ENCODE measurements around the gene PLA2G2D. TPM values are rescaled to one million over a fixed set of nuclear protein-coding genes. Genes with fewer than 3 reads are reported as not detected.

The PLA2G2D gene
- total and polyA plus RNA-seq, 4 donors, result 0.06 to 0.14 (median 0.08) TPM; not detected in 1

- Histone ChIP-seq H3K36me3 (ENCODE audit: control insufficient read depth in 4 of 4, insufficient read depth in 3 of 4, low read depth in 1 of 4, low read length in 3 of 4) (no peaks in the 10 kb centered on the region), H3K27me3 (ENCODE audit: control insufficient read depth in 4 of 4, insufficient read depth in 4 of 4, low read length in 3 of 4) (no peaks in the 10 kb centered on the region), H3K4me1 (ENCODE audit: control insufficient read depth in 4 of 4, insufficient read depth in 4 of 4, low read length in 3 of 4) (no peaks in the 10 kb centered on the region), H3K27ac (ENCODE audit: low read depth in 1 of 2, low read length in 2 of 2) (no peak overlapping the region), H3K9me3 (ENCODE audit: control insufficient read depth in 4 of 4, low read length in 3 of 4) (no peaks in the 10 kb centered on the region), H3K9ac (ENCODE audit: low read depth in 1 of 2, low read length in 2 of 2) (no peak overlapping the region), H3K4me3 (ENCODE audit: low read depth in 1 of 3, low read length in 3 of 3) (no peak overlapping the region)
- WGBS, result 82% methylated on average over 9 of the region's 9 CpGs
- DNase-seq (ENCODE audit: low spot score), result no peak
- TF ChIP-seq FOXA2 (IDR thresholded peaks at IDR 0.05) (no peak), ATF3 (IDR thresholded peaks at IDR 0.05) (no peak), GABPA (IDR thresholded peaks at IDR 0.05 in 1 of 2, conservative IDR thresholded peaks at IDR 0.05 in 1 of 2) (no peak), SP1 (IDR thresholded peaks at IDR 0.05) (no peak), JUND (IDR thresholded peaks at IDR 0.05) (no peak)
Observed at GRCh38 chr1:20126041-20126805, 6.9 kb upstream of the PLA2G2D start.

- Histone ChIP-seq H3K4me3 (ENCODE audit: low read depth in 1 of 3, low read length in 3 of 3) (no peak overlapping the region), H3K9me3 (ENCODE audit: control insufficient read depth in 4 of 4, low read length in 3 of 4) (no peaks in the 10 kb centered on the region), H3K36me3 (ENCODE audit: control insufficient read depth in 4 of 4, insufficient read depth in 3 of 4, low read depth in 1 of 4, low read length in 3 of 4) (no peaks in the 10 kb centered on the region), H3K27me3 (ENCODE audit: control insufficient read depth in 4 of 4, insufficient read depth in 4 of 4, low read length in 3 of 4) (no peaks in the 10 kb centered on the region), H3K9ac (ENCODE audit: low read depth in 1 of 2, low read length in 2 of 2) (no peak overlapping the region), H3K27ac (ENCODE audit: low read depth in 1 of 2, low read length in 2 of 2) (no peak overlapping the region), H3K4me1 (ENCODE audit: control insufficient read depth in 4 of 4, insufficient read depth in 4 of 4, low read length in 3 of 4) (no peaks in the 10 kb centered on the region)
- DNase-seq (ENCODE audit: low spot score), result no peak
- WGBS, result 70% methylated on average over 10 of the region's 10 CpGs
- TF ChIP-seq FOXA2 (IDR thresholded peaks at IDR 0.05), result no peak
- no peak for TF ChIP-seq HNF4G (IDR thresholded peaks at IDR 0.05)
- TF ChIP-seq HNF4A (conservative IDR thresholded peaks at IDR 0.05), result no peak
- no peak for TF ChIP-seq RXRA (IDR thresholded peaks at IDR 0.05)
Observed at GRCh38 chr1:20125100-20125499, 5.8 kb upstream of the PLA2G2D start.

GRCh38 chr1:20124456-20125057 lies 5.2 kb upstream of the PLA2G2D start:
- no peaks in the 10 kb centered on the region for H3K36me3 ChIP-seq (ENCODE audit: control insufficient read depth in 4 of 4, insufficient read depth in 3 of 4, low read depth in 1 of 4, low read length in 3 of 4)
- no peak overlapping the region for H3K9ac ChIP-seq (ENCODE audit: low read depth in 1 of 2, low read length in 2 of 2)
- no peak for DNase-seq (ENCODE audit: low spot score)
- TF ChIP-seq REST (IDR thresholded peaks at IDR 0.05) (no peak), GABPA (IDR thresholded peaks at IDR 0.05 in 1 of 2, conservative IDR thresholded peaks at IDR 0.05 in 1 of 2) (no peak), FOXA1 (IDR thresholded peaks at IDR 0.05) (no peak), ZBTB33 (IDR thresholded peaks at IDR 0.05) (no peak), NR2F2 (IDR thresholded peaks at IDR 0.05) (no peak), FOXA2 (IDR thresholded peaks at IDR 0.05) (no peak), CTCF (IDR thresholded peaks at IDR 0.05; ENCODE audit: low read depth, low read length, missing input control) (no peak), HNF4G (IDR thresholded peaks at IDR 0.05) (no peak)
- no peak overlapping the region for H3K4me3 ChIP-seq (ENCODE audit: low read depth in 1 of 3, low read length in 3 of 3)
- WGBS, result 69% methylated on average over 7 of the region's 7 CpGs
- H3K27me3 ChIP-seq (ENCODE audit: control insufficient read depth in 4 of 4, insufficient read depth in 4 of 4, low read length in 3 of 4), result no peaks in the 10 kb centered on the region
- H3K4me1 ChIP-seq (ENCODE audit: control insufficient read depth in 4 of 4, insufficient read depth in 4 of 4, low read length in 3 of 4), result no peaks in the 10 kb centered on the region
- no peak overlapping the region for H3K27ac ChIP-seq (ENCODE audit: low read depth in 1 of 2, low read length in 2 of 2)
- H3K9me3 ChIP-seq (ENCODE audit: control insufficient read depth in 4 of 4, low read length in 3 of 4), result no peaks in the 10 kb centered on the region

Measured in liver (tissue), 9 donors.